CD4-positive, CD25-positive, alpha-beta regulatory T cell (primary cell): ENCODE data around the gene DNAL4. TPM values are rescaled to one million over a fixed set of nuclear protein-coding genes. Genes with fewer than 3 reads are reported as not detected.

ENCODE experiments used
- ATAC-seq, 2 donors: fragments of 150-1000 bp; cut with Tn5 transposase; one replicate each; pipeline ENCODE4 v1.10.0; 2021; ENCODE audit warnings: low read depth in 2 of 2, moderate number of reproducible peaks in 2 of 2, moderate library complexity in 1 of 2
- DNase-seq, 3 donors: peaks; one replicate each; pipeline versions ENCODE4 v3.0.0 to v3.0.0-alpha.2; 2012 to 2022; ENCODE audit warnings: mixed read lengths in 1 of 3
- H3K27ac ChIP-seq: one replicate; pipeline ENCODE4 v1.7.0; 2013; ENCODE audit warnings: mild to moderate bottlenecking, low read length; ENCODE audit not compliant: insufficient read depth, poor library complexity, severe bottlenecking
- H3K27me3 ChIP-seq: one replicate; pipeline ENCODE4 v1.7.0; 2013; ENCODE audit warnings: low read length; ENCODE audit not compliant: control insufficient read depth, insufficient read depth
- H3K36me3 ChIP-seq: one replicate; pipeline ENCODE4 v1.7.0; 2013; ENCODE audit warnings: mild to moderate bottlenecking, low read length, moderate library complexity; ENCODE audit not compliant: control insufficient read depth, insufficient read depth
- H3K4me1 ChIP-seq: 2 replicates; pipeline ENCODE4 v1.7.0; 2013; ENCODE audit warnings: mild to moderate bottlenecking, low read length; ENCODE audit not compliant: insufficient read depth, control insufficient read depth, poor library complexity, severe bottlenecking
- H3K4me3 ChIP-seq: one replicate; pipeline ENCODE4 v1.7.0; 2013; ENCODE audit warnings: low read depth, mild to moderate bottlenecking, low read length, moderate library complexity
- H3K9me3 ChIP-seq, 2 experiments: 1 replicate in 1 of 2; 2 replicates in 1 of 2; pipeline ENCODE4 v1.7.0; 2013; ENCODE audit warnings: low read length in 2 of 2, mild to moderate bottlenecking in 1 of 2, moderate library complexity in 1 of 2; ENCODE audit not compliant: control insufficient read depth in 2 of 2
- H3K27ac Mint-ChIP-seq, 3 donors: one replicate each; pipeline ENCODE4 v1.8.0; 2020 to 2022; ENCODE audit warnings: mild to moderate bottlenecking in 3 of 3, mixed read lengths in 3 of 3, moderate library complexity in 2 of 3
- H3K27me3 Mint-ChIP-seq: one replicate; pipeline ENCODE4 v1.8.0; 2022; ENCODE audit warnings: mild to moderate bottlenecking, mixed read lengths
- H3K36me3 Mint-ChIP-seq: one replicate; pipeline ENCODE4 v1.8.0; 2020; ENCODE audit warnings: mixed read lengths
- H3K4me1 Mint-ChIP-seq, 4 donors: one replicate each; pipeline ENCODE4 v1.8.0; 2020 to 2022; ENCODE audit warnings: mixed read lengths in 4 of 4, mild to moderate bottlenecking in 1 of 4
- H3K4me3 Mint-ChIP-seq, 4 donors: one replicate each; pipeline ENCODE4 v1.8.0; 2020 to 2022; ENCODE audit warnings: mild to moderate bottlenecking in 4 of 4, mixed read lengths in 4 of 4, moderate library complexity in 3 of 4
- H3K9me3 Mint-ChIP-seq, 7 donors: one replicate each; pipeline ENCODE4 v1.8.0; 2020 to 2022; ENCODE audit warnings: mixed read lengths in 7 of 7, mild to moderate bottlenecking in 3 of 7, moderate library complexity in 2 of 7
- polyA plus RNA-seq, 4 donors: library from polyadenylated mRNA; unstranded; fragments of 300-500 nt; fragmentation: Illumina TruSeq; gene quantifications; one replicate each; pipeline ENCODE4 v1.2.3, GENCODE V29; 2021
- total RNA-seq: library from RNA; stranded (reverse); gene quantifications from one replicate; pipeline ENCODE4 v1.2.3, GENCODE V29; 2022

The DNAL4 gene
- total and polyA plus RNA-seq, 5 donors from 2014 or later = 6.3 to 10.9 (median 9.9) TPM

GRCh38 chr22:38741166-38741565, 52.8 kb downstream of the DNAL4 start:
- ATAC-seq (no peak), DNase-seq (no peak)
- Mint-ChIP-seq H3K27ac (peak overlapping the region in 1 of 3 donors; percentile 80), H3K36me3 (peaks cover 33% of the 10 kb centered on the region), H3K4me1 (peaks cover 0 to 53% (median 14%) of the 10 kb centered on the region in 4 donors), H3K4me3 (no peak overlapping the region), H3K27me3 (no peaks in the 10 kb centered on the region), H3K9me3 (no peaks in the 10 kb centered on the region)
- H3K36me3 ChIP-seq = peaks cover 100% of the 10 kb centered on the region
- no peak overlapping the region for H3K4me3 ChIP-seq
- peak overlapping the region; percentile 29 for H3K27ac ChIP-seq
- H3K4me1 ChIP-seq = peaks cover 17% of the 10 kb centered on the region
- H3K27me3 ChIP-seq = no peaks in the 10 kb centered on the region
- no peaks in the 10 kb centered on the region for H3K9me3 ChIP-seq

- H3K36me3 ChIP-seq = peaks cover 100% of the 10 kb centered on the region
- peaks cover 17% of the 10 kb centered on the region for H3K4me1 ChIP-seq
- Mint-ChIP-seq H3K27ac (peak overlapping the region in 1 of 3 donors; percentile 80), H3K9me3 (no peaks in the 10 kb centered on the region), H3K36me3 (peaks cover 33% of the 10 kb centered on the region), H3K27me3 (no peaks in the 10 kb centered on the region), H3K4me1 (peaks cover 0 to 53% (median 14%) of the 10 kb centered on the region in 4 donors), H3K4me3 (no peak overlapping the region)
- no peaks in the 10 kb centered on the region for H3K9me3 ChIP-seq
- H3K27ac ChIP-seq = peak overlapping the region; percentile 35
- ATAC-seq = no peak
- H3K27me3 ChIP-seq = no peaks in the 10 kb centered on the region
- H3K4me3 ChIP-seq = no peak overlapping the region
- DNase-seq = no peak
These were observed 53.2 kb downstream of the DNAL4 start for GRCh38 chr22:38740754-38741153.

GRCh38 chr22:38740116-38740723, 53.7 kb downstream of the DNAL4 start:
- Mint-ChIP-seq H3K4me3 (no peak overlapping the region), H3K27me3 (no peaks in the 10 kb centered on the region)
- ATAC-seq = no peak

GRCh38 chr22:38739300-38740055, 54.5 kb downstream of the DNAL4 start:
- H3K4me1 ChIP-seq = peaks cover 21% of the 10 kb centered on the region
- H3K4me1 Mint-ChIP-seq = peaks cover 0 to 54% (median 19%) of the 10 kb centered on the region in 4 donors

More at GRCh38 chr22:38740116-38740723, 53.7 kb downstream of the DNAL4 start:
- Mint-ChIP-seq H3K9me3 (no peaks in the 10 kb centered on the region), H3K27ac (no peak overlapping the region), H3K36me3 (peaks cover 33% of the 10 kb centered on the region), H3K4me1 (peaks cover 0 to 53% (median 15%) of the 10 kb centered on the region in 4 donors)
- Histone ChIP-seq H3K27ac (peak overlapping the region; percentile 35), H3K27me3 (no peaks in the 10 kb centered on the region), H3K4me3 (no peak overlapping the region), H3K9me3 (no peaks in the 10 kb centered on the region), H3K36me3 (peaks cover 100% of the 10 kb centered on the region), H3K4me1 (peaks cover 21% of the 10 kb centered on the region)
- no peak for DNase-seq

GRCh38 chr22:38738475-38739070, 55.4 kb downstream of the DNAL4 start:
- H3K4me3 ChIP-seq = no peak overlapping the region
- ATAC-seq = no peak
- H3K9me3 ChIP-seq = no peaks in the 10 kb centered on the region
- peaks cover 97% of the 10 kb centered on the region for H3K36me3 ChIP-seq
- no peaks in the 10 kb centered on the region for H3K27me3 ChIP-seq
- peak overlapping the region; percentile 49 for H3K27ac ChIP-seq
- peaks cover 31% of the 10 kb centered on the region for H3K36me3 Mint-ChIP-seq
- H3K9me3 Mint-ChIP-seq = no peaks in the 10 kb centered on the region
- H3K27ac Mint-ChIP-seq = peak overlapping the region in 2 of 3 donors; percentile 14 to 78
- DNase-seq = no peak
- peaks cover 0 to 57% (median 22%) of the 10 kb centered on the region in 4 donors for H3K4me1 Mint-ChIP-seq
- no peaks in the 10 kb centered on the region for H3K27me3 Mint-ChIP-seq
- H3K4me1 ChIP-seq = peaks cover 26% of the 10 kb centered on the region
- H3K4me3 Mint-ChIP-seq = no peak overlapping the region

More at GRCh38 chr22:38739300-38740055, 54.5 kb downstream of the DNAL4 start:
- Mint-ChIP-seq H3K27ac (peak overlapping the region in 1 of 3 donors; percentile 74), H3K4me3 (no peak overlapping the region), H3K27me3 (no peaks in the 10 kb centered on the region), H3K9me3 (no peaks in the 10 kb centered on the region), H3K36me3 (peaks cover 30% of the 10 kb centered on the region)
- Histone ChIP-seq H3K9me3 (no peaks in the 10 kb centered on the region), H3K27me3 (no peaks in the 10 kb centered on the region), H3K36me3 (peaks cover 98% of the 10 kb centered on the region), H3K27ac (peak overlapping the region; percentile 38), H3K4me3 (no peak overlapping the region)
- ATAC-seq (no peak), DNase-seq (no peak)

GRCh38 chr22:38737302-38738060, 56.5 kb downstream of the DNAL4 start:
- peaks cover 88% of the 10 kb centered on the region for H3K36me3 ChIP-seq
- peak overlapping the region; percentile 54 to 86 (median 80) for H3K27ac Mint-ChIP-seq
- no peaks in the 10 kb centered on the region for H3K9me3 ChIP-seq
- H3K4me1 ChIP-seq = peaks cover 29% of the 10 kb centered on the region
- DNase-seq (no peak), ATAC-seq (no peak)
- no peaks in the 10 kb centered on the region for H3K27me3 ChIP-seq
- no peak overlapping the region for H3K4me3 ChIP-seq
- H3K27ac ChIP-seq = peak overlapping the region; percentile 53
- no peaks in the 10 kb centered on the region for H3K27me3 Mint-ChIP-seq
- H3K4me1 Mint-ChIP-seq = peaks cover 5 to 63% (median 24%) of the 10 kb centered on the region in 4 donors
- peak overlapping the region in 1 of 4 donors; percentile 62 for H3K4me3 Mint-ChIP-seq
- no peaks in the 10 kb centered on the region for H3K9me3 Mint-ChIP-seq
- H3K36me3 Mint-ChIP-seq = peaks cover 26% of the 10 kb centered on the region

GRCh38 chr22:38736257-38736570, 57.7 kb downstream of the DNAL4 start:
- H3K4me3 Mint-ChIP-seq = peak overlapping the region in 2 of 4 donors; percentile 31 to 58
- no peaks in the 10 kb centered on the region for H3K27me3 ChIP-seq
- DNase-seq (no peak), ATAC-seq (no peak)
- H3K36me3 ChIP-seq = peaks cover 79% of the 10 kb centered on the region
- peak overlapping the region; percentile 47 for H3K27ac ChIP-seq
- peak overlapping the region in 2 of 3 donors; percentile 63 to 80 for H3K27ac Mint-ChIP-seq
- no peak overlapping the region for H3K4me3 ChIP-seq
- peaks cover 23% of the 10 kb centered on the region for H3K36me3 Mint-ChIP-seq
- no peaks in the 10 kb centered on the region for H3K9me3 Mint-ChIP-seq
- peaks cover 25% of the 10 kb centered on the region for H3K4me1 ChIP-seq
- no peaks in the 10 kb centered on the region for H3K9me3 ChIP-seq
- H3K27me3 Mint-ChIP-seq = no peaks in the 10 kb centered on the region
- H3K4me1 Mint-ChIP-seq = peaks cover 5 to 64% (median 22%) of the 10 kb centered on the region in 4 donors
